ENCODE data around the gene TANGO2.

The TANGO2 gene

GRCh38 chr22:19983741-19984140 lies 37.2 kb upstream of the TANGO2 start:
- no peak for DNase-seq (ENCODE audit: low read depth)

GRCh38 chr22:19984201-19984753 lies 36.6 kb upstream of the TANGO2 start:
- DNase-seq (ENCODE audit: low read depth): no peak

- DNase-seq (ENCODE audit: low read depth): no peak
These were observed 35.8 kb upstream of the TANGO2 start for GRCh38 chr22:19984851-19985811.

- no peak for DNase-seq (ENCODE audit: low read depth)
These were observed 34.9 kb upstream of the TANGO2 start for GRCh38 chr22:19986011-19986409.

GRCh38 chr22:19986410-19987341 lies 34.2 kb upstream of the TANGO2 start:
- DNase-seq (ENCODE audit: low read depth): peak; percentile 21

GRCh38 chr22:19987394-19988306 lies 33.3 kb upstream of the TANGO2 start:
- DNase-seq (ENCODE audit: low read depth): no peak

- DNase-seq (ENCODE audit: low read depth): no peak
These were observed 32.5 kb upstream of the TANGO2 start for GRCh38 chr22:19988331-19988808.

GRCh38 chr22:19988965-19989724 lies 31.8 kb upstream of the TANGO2 start:
- DNase-seq (ENCODE audit: low read depth): no peak

- DNase-seq (ENCODE audit: low read depth): no peak
These were observed 31.2 kb upstream of the TANGO2 start for GRCh38 chr22:19989725-19990067.

GRCh38 chr22:19990188-19990587 lies 30.7 kb upstream of the TANGO2 start:
- DNase-seq (ENCODE audit: low read depth): no peak

- DNase-seq (ENCODE audit: low read depth): no peak
These were observed 30.1 kb upstream of the TANGO2 start for GRCh38 chr22:19990609-19991394.

- no peak for DNase-seq (ENCODE audit: low read depth)
These were observed 29.6 kb upstream of the TANGO2 start for GRCh38 chr22:19991395-19991644.

- no peak for DNase-seq (ENCODE audit: low read depth)
These were observed 29.1 kb upstream of the TANGO2 start for GRCh38 chr22:19991645-19992451.

GRCh38 chr22:19992481-19992911 lies 28.4 kb upstream of the TANGO2 start:
- DNase-seq (ENCODE audit: low read depth): no peak

- no peak for DNase-seq (ENCODE audit: low read depth)
These were observed 28.0 kb upstream of the TANGO2 start for GRCh38 chr22:19992921-19993355.

GRCh38 chr22:19993926-19994325 lies 27.0 kb upstream of the TANGO2 start:
- no peak for DNase-seq (ENCODE audit: low read depth)

- no peak for DNase-seq (ENCODE audit: low read depth)
These were observed 25.9 kb upstream of the TANGO2 start for GRCh38 chr22:19994851-19995610.

GRCh38 chr22:19995611-19996339 lies 25.1 kb upstream of the TANGO2 start:
- no peak for DNase-seq (ENCODE audit: low read depth)

Data from stimulated activated CD8-positive, alpha-beta memory T cell treated with anti-CD3 and anti-CD28 coated beads, Interleukin-15, amount 100 ng/mL, for 1 hour (primary cell).